Right lobe of liver (tissue), 6 donors: ENCODE measurements around the gene PCDHGB6. TPM values are rescaled to one million over a fixed set of nuclear protein-coding genes. Genes with fewer than 3 reads are reported as not detected.
"Not testable (repeated sequence)": the region's sequence is repeated elsewhere in the genome, so short reads cannot be mapped to it uniquely, and the experiment has no call there.

Experiments
- ATAC-seq, 4 donors: fragments of 200-7000 bp; cut with Tn5 transposase; one replicate each; pipeline ENCODE4 v1.9.1; 2020; ENCODE audit warnings: mild to moderate bottlenecking in 4 of 4, moderate library complexity in 4 of 4
- DNase-seq, 3 donors: peaks; one replicate each; pipeline ENCODE4 v3.0.0-alpha.2; 2020
- H3K27ac ChIP-seq, 3 donors: fragments of 200-600 bp; one replicate each; pipeline ENCODE4 v1.8.0; 2022
- H3K27me3 ChIP-seq, 2 donors: fragments of 200-600 bp; one replicate each; pipeline ENCODE4 v1.8.0; 2022
- H3K36me3 ChIP-seq, 4 donors: fragments of 200-600 bp; sonication (generic) in 1 of 4; one replicate each; pipeline versions ENCODE4 v1.5.1 to v1.8.0; 2017 to 2022; ENCODE audit warnings: control low read depth in 1 of 4
- H3K4me1 ChIP-seq, 4 donors: fragments of 200-600 bp; sonication (generic) in 1 of 4; one replicate each; pipeline versions ENCODE4 v1.5.1 to v1.8.0; 2017 to 2022; ENCODE audit warnings: control low read depth in 1 of 4
- H3K4me3 ChIP-seq, 3 donors: fragments of 200-600 bp; one replicate each; pipeline ENCODE4 v1.8.0; 2022
- H3K9me3 ChIP-seq, 4 donors: fragments of 200-600 bp; sonication (generic) in 1 of 4; one replicate each; pipeline versions ENCODE4 v1.5.1 to v1.8.0; 2017 to 2022; ENCODE audit warnings: control low read depth in 1 of 4
- CTCF ChIP-seq, 4 donors: fragments of 200-600 bp in 3 of 4; fragments of 450-650 bp in 1 of 4; IDR thresholded peaks; one replicate each; pipeline versions ENCODE4 v1.5.1 to v1.8.0; 2016 to 2022; ENCODE audit warnings: antibody characterized with exemption in 4 of 4, mild to moderate bottlenecking in 2 of 4
- POLR2A ChIP-seq: fragments of 450-650 bp; IDR thresholded peaks from one replicate; pipeline ENCODE4 v1.6.1; 2017; ENCODE audit warnings: antibody characterized with exemption, mild to moderate bottlenecking
- WGBS: methylation state at CpG from one replicate; pipeline ENCODE4 v1.1.6; 2018; ENCODE audit warnings: low coverage, low lambda C conversion rate; ENCODE audit not compliant: insufficient coverage; ENCODE audit errors: missing lambda C conversion rate; 5-methylcytosine and 5-hydroxymethylcytosine counted together
- intact Hi-C, 2 donors: fragments of 100-400 bp; cut with DNase I; formaldehyde crosslinking; loops; one replicate each; pipeline versions ENCODE4 v1.11.2 to v1.14.1; 2022
- total RNA-seq, 6 experiments: library from RNA; depleted of rRNA in 2 of 6; stranded (reverse); fragments of >200 nt in 2 of 6; fragmentation: NEBNext Ultra II Directional in 3 of 6; extraction: Animal tissue kit (Norgen Biotek cat#: 25700) in 3 of 6; gene quantifications; one replicate each; pipeline versions ENCODE4 v1.1.0 to v1.2.4, GENCODE V29; 2016 to 2023
- donor health status: DM: no; HTN: yes; CAD: no.
- donor health status: DM: no; HTN: no; CAD: no.
- donor health status: DM: no; HTN: no; CAD: no.
- donor health status: DM: no; HTN: yes; CAD: no.
- donor health status: DM: no; HTN: yes; CAD: no.

Gene PCDHGB6
- total RNA-seq, 6 experiments from 2014 or later: 1.9 to 5.0 (median 2.9) TPM

GRCh38 chr5:141388661-141389060 is 19.2 kb upstream of the PCDHGB6 start:
- intact Hi-C loops: no loop called here
- TF ChIP-seq POLR2A (no peak), CTCF (IDR thresholded peaks at IDR 0.05) (no peak)
- H3K9me3 ChIP-seq: peaks cover 0 to 14% (median 5%) of the 10 kb centered on the region in 4 donors
- ATAC-seq (no peak), DNase-seq (no peak)
- no peak overlapping the region for H3K27ac ChIP-seq
- no peak overlapping the region for H3K4me3 ChIP-seq
- 47% methylated on average over 10 of the region's 10 CpGs for WGBS
- peaks cover 0 to 3% (median 0%) of the 10 kb centered on the region in 4 donors for H3K36me3 ChIP-seq
- no peaks in the 10 kb centered on the region for H3K27me3 ChIP-seq
- H3K4me1 ChIP-seq: no peaks in the 10 kb centered on the region

- H3K36me3 ChIP-seq: peaks cover 0 to 3% (median 0%) of the 10 kb centered on the region in 4 donors
- no peak overlapping the region for H3K4me3 ChIP-seq
- H3K27ac ChIP-seq: no peak overlapping the region
- WGBS: 36% methylated on average over 20 of the region's 77 CpGs
- no peak for DNase-seq
- TF ChIP-seq CTCF (IDR thresholded peaks at IDR 0.05) (no peak), POLR2A (no peak)
- H3K4me1 ChIP-seq: no peaks in the 10 kb centered on the region
- intact Hi-C loops: no loop called here
- H3K9me3 ChIP-seq: peaks cover 0 to 14% (median 5%) of the 10 kb centered on the region in 4 donors
- H3K27me3 ChIP-seq: no peaks in the 10 kb centered on the region
- ATAC-seq: no peak
These were observed 18.4 kb upstream of the PCDHGB6 start for GRCh38 chr5:141389153-141390042.

- no peak within 1 kb of the TSS for H3K4me3 ChIP-seq
- no peaks in the 10 kb centered on the region for H3K27me3 ChIP-seq
- H3K9me3 ChIP-seq: peaks cover 0 to 20% (median 5%) of the 10 kb centered on the region in 4 donors
- H3K27ac ChIP-seq: no peak within 1 kb of the TSS
- H3K36me3 ChIP-seq: peaks cover 0 to 3% (median 0%) of the 10 kb centered on the region in 4 donors
- TF ChIP-seq CTCF (IDR thresholded peaks at IDR 0.05) (no peak), POLR2A (no peak)
- DNase-seq (no peak), ATAC-seq (no peak)
- WGBS: 34% methylated on average over 23 of the region's 38 CpGs
- no peaks in the 10 kb centered on the region for H3K4me1 ChIP-seq
- intact Hi-C loops: no loop called here
These were observed 15.2 kb upstream of the PCDHGB6 start, which contains the start of gene PCDHGA8 for GRCh38 chr5:141392429-141393198. Gene PCDHGA8 (plus strand): TSS chr5:141392633. CDS start chr5:141392814, 181 bp downstream.

GRCh38 chr5:141393267-141393666 is 14.6 kb upstream of the PCDHGB6 start:
- WGBS: 50% methylated on average over 16 of the region's 21 CpGs
- TF ChIP-seq CTCF (IDR thresholded peaks at IDR 0.05) (no peak), POLR2A (no peak)

GRCh38 chr5:141394401-141395187 is 13.2 kb upstream of the PCDHGB6 start:
- ATAC-seq, H3K36me3 ChIP-seq, H3K27me3 ChIP-seq, DNase-seq, intact Hi-C loops, H3K4me1 ChIP-seq, H3K27ac ChIP-seq, H3K4me3 ChIP-seq: not testable (repeated sequence)
- H3K9me3 ChIP-seq: peaks cover 0 to 24% (median 6%) of the 10 kb centered on the region in 4 donors
- WGBS: 47% methylated on average over 21 of the region's 53 CpGs

More at GRCh38 chr5:141393267-141393666, 14.6 kb upstream of the PCDHGB6 start:
- Histone ChIP-seq H3K4me3 (no peak overlapping the region), H3K9me3 (peaks cover 0 to 19% (median 5%) of the 10 kb centered on the region in 4 donors), H3K27me3 (no peaks in the 10 kb centered on the region), H3K27ac (no peak overlapping the region), H3K36me3 (peaks cover 0 to 3% (median 0%) of the 10 kb centered on the region in 4 donors), H3K4me1 (no peaks in the 10 kb centered on the region)
- ATAC-seq: no peak
- no peak for DNase-seq
- intact Hi-C loops: no loop called here
